ENCODE results near the gene MYL11. TPM values are rescaled to one million over a fixed set of nuclear protein-coding genes. Genes with fewer than 3 reads are reported as not detected.

The MYL11 gene
- total RNA-seq, 1 experiment from 2014 or later, result not detected

GRCh38 chr16:30358990-30359870 is 15.4 kb upstream of the MYL11 start:
- H3K9me3 ChIP-seq (ENCODE audit: control insufficient read depth in 1 of 2, insufficient read depth in 1 of 2, low read depth in 1 of 2, low read length in 2 of 2), result no peaks in the 10 kb centered on the region
- H3K9me2 ChIP-seq (ENCODE audit: insufficient read depth), result no peaks in the 10 kb centered on the region
- ATAC-seq (no peak), DNase-seq (ENCODE audit: low read depth, low spot score) (no peak)
- intact Hi-C loops (cut with micrococcal nuclease), result no loop called here
- BruUV-seq (replicated peaks), result no TSS peak
- no peaks in the 10 kb centered on the region for H3K27me3 ChIP-seq (ENCODE audit: insufficient read depth, low read length)
- no peak overlapping the region for H3K4me2 ChIP-seq (ENCODE audit: low read length)
- peaks cover 48% of the 10 kb centered on the region for H3K79me2 ChIP-seq (ENCODE audit: insufficient read depth, low read length)
- H3K9ac ChIP-seq (ENCODE audit: low read length), result no peak overlapping the region
- H4K20me1 ChIP-seq (ENCODE audit: insufficient read depth), result no peaks in the 10 kb centered on the region
- RAD21 ChIA-PET (ENCODE audit: low non-redundant PET in 1 of 2, low total read pairs in 2 of 2, uncharacterized antibody in 2 of 2, unreplicated experiment in 2 of 2), result no interaction called here
- H3K27ac ChIP-seq (ENCODE audit: low read depth, low read length), result no peak overlapping the region
- H3K4me3 ChIP-seq (replicated peaks in 1 of 2; ENCODE audit: low read depth in 1 of 2, low read length in 2 of 2), result no peak overlapping the region
- CTCF ChIA-PET, result no interaction called here
- H3K4me1 ChIP-seq (ENCODE audit: control insufficient read depth in 1 of 2, insufficient read depth in 2 of 2, low read length in 2 of 2), result peaks cover 12 to 24% of the 10 kb centered on the region in 2 experiments
- H3K36me3 ChIP-seq (ENCODE audit: control insufficient read depth in 1 of 2, insufficient read depth in 2 of 2, low read length in 2 of 2), result peaks cover 12 to 30% of the 10 kb centered on the region in 2 experiments; a peak in 3 of 4 replicates
- POLR2A ChIA-PET, result no interaction called here
- TF ChIP-seq MAX (IDR thresholded peaks at IDR 0.05) (no peak), REST (IDR thresholded peaks at IDR 0.05; ENCODE audit: low read depth) (no peak), CEBPB (IDR thresholded peaks at IDR 0.05; ENCODE audit: low read depth) (no peak), ZFX (IDR thresholded peaks at IDR 0.05) (no peak), ZNF274 (IDR thresholded peaks at IDR 0.05; ENCODE audit: low read depth, low read length) (no peak), ELF1 (IDR thresholded peaks at IDR 0.05; ENCODE audit: borderline replicate concordance, low read depth) (no peak), ZBTB33 (IDR thresholded peaks at IDR 0.05; ENCODE audit: extremely low read depth, insufficient replicate concordance, low read length) (no peak), EGR1 (IDR thresholded peaks at IDR 0.05; ENCODE audit: low read depth) (no peak), SIN3A (IDR thresholded peaks at IDR 0.05; ENCODE audit: low read depth) (no peak), ATF3 (IDR thresholded peaks at IDR 0.05) (no peak), CTCF (IDR thresholded peaks at IDR 0.05 in 2 of 3, conservative IDR thresholded peaks at IDR 0.05 in 1 of 3; ENCODE audit: borderline replicate concordance in 1 of 3, insufficient read depth in 1 of 3, low read depth in 2 of 3, low read length in 2 of 3) (no peak), EZH2 (IDR thresholded peaks at IDR 0.05) (no peak), POLR2A (IDR thresholded peaks at IDR 0.05; ENCODE audit: borderline replicate concordance, extremely low read depth, insufficient read depth, insufficient read length) (no peak), CBX3 (IDR thresholded peaks at IDR 0.05; ENCODE audit: low read depth) (no peak), YY1 (IDR thresholded peaks at IDR 0.05; ENCODE audit: extremely low read depth, insufficient replicate concordance, low read depth, low read length) (no peak), JUND (IDR thresholded peaks at IDR 0.05) (no peak), TCF7L2 (IDR thresholded peaks at IDR 0.05; ENCODE audit: borderline replicate concordance, extremely low read depth, insufficient read depth, insufficient read length) (no peak)
- no peak overlapping the region for H2AFZ ChIP-seq (ENCODE audit: low read depth, low read length, poor library complexity, severe bottlenecking)
